H1 (cell line): Measurements from ENCODE around the gene MYH9. TPM values are rescaled to one million over a fixed set of nuclear protein-coding genes. Genes with fewer than 3 reads are reported as not detected.

Experiments
- CTCF ChIA-PET: fragments of 300-600 bp; sonication (Branson Sonifier 250); formaldehyde crosslinking; loops from one replicate; lab custom pipeline; 2021; ENCODE audit not compliant: partially characterized antibody; lab: Charles Lee
- POLR2A ChIA-PET: fragments of 300-600 bp; sonication (Branson Sonifier 250); formaldehyde crosslinking; loops from one replicate; lab custom pipeline; 2021; ENCODE audit warnings: inconsistent platforms; ENCODE audit not compliant: partially characterized antibody; lab: Charles Lee
- DNase-seq, 2 experiments: peaks; one replicate each; pipeline versions ENCODE4 v3.0.0 to v3.0.0-alpha.2; 2010 to 2022; ENCODE audit warnings: low spot score in 2 of 2, low read depth in 1 of 2, mixed read lengths in 1 of 2
- FAIRE-seq: peaks from 2 replicates; lab custom pipeline; 2011; peaks lifted over from hg19 to GRCh38; lab: Jason Lieb, UNC
- H2AFZ ChIP-seq: 2 replicates; pipeline ENCODE4 v1.8.1; 2012; ENCODE audit warnings: low read length, inconsistent platforms
- H2AK5ac ChIP-seq: 2 replicates; pipeline ENCODE4 v1.6.1; 2013; ENCODE audit warnings: low read depth, low read length
- H2BK120ac ChIP-seq: replicated peaks from 2 replicates; pipeline ENCODE3; 2013; ENCODE audit warnings: low read depth, low read length, inconsistent platforms
- H2BK12ac ChIP-seq: 2 replicates; pipeline ENCODE4 v1.6.1; 2013; ENCODE audit warnings: low read depth, low read length
- H2BK15ac ChIP-seq: 2 replicates; pipeline ENCODE4 v1.6.1; 2013; ENCODE audit warnings: low read length
- H2BK20ac ChIP-seq: 2 replicates; pipeline ENCODE4 v1.6.1; 2013; ENCODE audit warnings: low read length
- H2BK5ac ChIP-seq: 2 replicates; pipeline ENCODE4 v1.6.1; 2013; ENCODE audit warnings: low read depth, low read length
- H3K14ac ChIP-seq: 2 replicates; pipeline ENCODE4 v1.6.1; 2013; ENCODE audit warnings: inconsistent platforms; ENCODE audit not compliant: insufficient read length
- H3K18ac ChIP-seq: 2 replicates; pipeline ENCODE4 v1.6.1; 2013; ENCODE audit warnings: low read length; ENCODE audit errors: extremely low read depth
- H3K23ac ChIP-seq: 2 replicates; pipeline ENCODE4 v1.6.1; 2013; ENCODE audit warnings: inconsistent platforms; ENCODE audit not compliant: insufficient read length
- H3K23me2 ChIP-seq: 2 replicates; pipeline ENCODE4 v1.6.1; 2013; ENCODE audit warnings: low read depth, low read length
- H3K27ac ChIP-seq: 2 replicates; pipeline ENCODE4 v1.6.1; 2011; ENCODE audit warnings: low read depth, low read length, inconsistent platforms
- H3K27me3 ChIP-seq, 4 experiments: replicated peaks in 1 of 4; 1 replicate in 1 of 4; 2 replicates in 3 of 4; pipeline versions ENCODE4 v1.6.1 to v1.8.1; 2011 to 2013; ENCODE audit warnings: low read length in 3 of 4, mild to moderate bottlenecking in 3 of 4, inconsistent platforms in 2 of 4, mixed read lengths in 2 of 4, moderate library complexity in 1 of 4; ENCODE audit not compliant: control insufficient read depth in 3 of 4, insufficient read depth in 3 of 4; ENCODE audit errors: extremely low read depth in 1 of 4
- H3K36me3 ChIP-seq, 4 experiments: 2 replicates each; pipeline versions ENCODE4 v1.6.1 to v1.8.1; 2011 to 2013; ENCODE audit warnings: mild to moderate bottlenecking in 4 of 4, low read length in 3 of 4, moderate library complexity in 2 of 4, control low read depth in 1 of 4, inconsistent platforms in 1 of 4; ENCODE audit not compliant: insufficient read depth in 4 of 4, control insufficient read depth in 2 of 4
- H3K4ac ChIP-seq: replicated peaks from 2 replicates; pipeline ENCODE3; 2013; ENCODE audit warnings: low read length, low read depth, mixed read lengths, inconsistent platforms; ENCODE audit not compliant: insufficient read length
- H3K4me1 ChIP-seq, 4 experiments: replicated peaks in 1 of 4; 1 replicate in 1 of 4; 2 replicates in 3 of 4; pipeline versions ENCODE4 v1.6.1 to v1.8.1; 2011 to 2013; ENCODE audit warnings: low read length in 3 of 4, inconsistent platforms in 2 of 4, mixed read lengths in 1 of 4; ENCODE audit not compliant: insufficient read depth in 4 of 4, control insufficient read depth in 3 of 4
- H3K4me2 ChIP-seq, 2 experiments: 2 replicates each; pipeline versions ENCODE4 v1.6.1 to v1.8.1; 2011 to 2013; ENCODE audit warnings: low read depth in 2 of 2, low read length in 2 of 2, control low read depth in 1 of 2, inconsistent platforms in 1 of 2, mild to moderate bottlenecking in 1 of 2; ENCODE audit not compliant: insufficient read depth in 1 of 2
- H3K4me3 ChIP-seq, 4 experiments: fragments of 200-600, 300-600 bp in 1 of 4; sonication (generic), shearing (Covaris generic), sonication (Bioruptor Twin) in 1 of 4; 2 replicates each; pipeline versions ENCODE4 v1.5.1 to v1.8.1; 2011 to 2016; ENCODE audit warnings: low read length in 4 of 4, low read depth in 3 of 4, control low read depth in 2 of 4, inconsistent platforms in 2 of 4, mild to moderate bottlenecking in 2 of 4, mixed read lengths in 1 of 4, moderate library complexity in 1 of 4; ENCODE audit not compliant: insufficient read depth in 2 of 4; ENCODE audit errors: extremely low read depth in 1 of 4
- H3K56ac ChIP-seq: replicated peaks from 2 replicates; pipeline ENCODE3; 2013; ENCODE audit warnings: low read depth, mild to moderate bottlenecking, mixed read lengths, low read length, inconsistent platforms; ENCODE audit not compliant: insufficient read length
- H3K79me1 ChIP-seq: 2 replicates; pipeline ENCODE4 v1.6.1; 2013; ENCODE audit warnings: low read depth, low read length, control low read depth
- H3K79me2 ChIP-seq, 2 experiments: 2 replicates each; pipeline versions ENCODE4 v1.6.1 to v1.8.1; 2012 to 2013; ENCODE audit warnings: low read length in 2 of 2, mild to moderate bottlenecking in 2 of 2, inconsistent platforms in 1 of 2; ENCODE audit not compliant: insufficient read depth in 2 of 2, control insufficient read depth in 1 of 2
- H3K9ac ChIP-seq, 4 experiments: replicated peaks in 1 of 4; 1 replicate in 1 of 4; 2 replicates in 3 of 4; pipeline versions ENCODE4 v1.6.1 to v1.8.1; 2011 to 2013; ENCODE audit warnings: low read depth in 3 of 4, low read length in 3 of 4, control low read depth in 2 of 4, mild to moderate bottlenecking in 2 of 4, moderate library complexity in 2 of 4, inconsistent platforms in 1 of 4; ENCODE audit errors: extremely low read depth in 1 of 4
- H3K9me3 ChIP-seq, 2 experiments: 2 replicates each; pipeline versions ENCODE4 v1.6.1 to v1.8.1; 2012 to 2013; ENCODE audit warnings: mild to moderate bottlenecking in 2 of 2, moderate library complexity in 2 of 2, control low read depth in 1 of 2, inconsistent platforms in 1 of 2, low read depth in 1 of 2, low read length in 1 of 2, mixed read lengths in 1 of 2; ENCODE audit not compliant: insufficient read depth in 2 of 2
- H4K20me1 ChIP-seq, 2 experiments: replicated peaks in 1 of 2; 2 replicates each; pipeline versions ENCODE3 to v1.8.1; 2011 to 2013; ENCODE audit warnings: inconsistent platforms in 2 of 2, low read length in 2 of 2, mild to moderate bottlenecking in 1 of 2; ENCODE audit not compliant: insufficient read depth in 2 of 2, control insufficient read depth in 1 of 2
- H4K5ac ChIP-seq: 2 replicates; pipeline ENCODE4 v1.6.1; 2013; ENCODE audit warnings: low read length, low read depth, mixed read lengths, inconsistent platforms; ENCODE audit not compliant: insufficient read length
- H4K8ac ChIP-seq: 2 replicates; pipeline ENCODE4 v1.8.0; 2013; ENCODE audit warnings: mild to moderate bottlenecking, moderate library complexity, low read length, inconsistent platforms; ENCODE audit not compliant: insufficient read depth; ENCODE audit errors: extremely low read depth
- H4K91ac ChIP-seq: replicated peaks from 2 replicates; pipeline ENCODE3; 2013; ENCODE audit warnings: low read length, mixed read lengths, inconsistent platforms; ENCODE audit not compliant: insufficient read length
- CBX8 ChIP-seq: fragments of 300-800, 300-1000 bp; sonication (generic); IDR thresholded peaks from 2 replicates; pipeline ENCODE4 v1.7.1; 2016; ENCODE audit warnings: low read depth, low read length, borderline replicate concordance
- E2F6 ChIP-seq: IDR thresholded peaks from 2 replicates; pipeline ENCODE4 v1.6.1; 2012; ENCODE audit warnings: inconsistent platforms
- JUND ChIP-seq: IDR thresholded peaks from 2 replicates; pipeline ENCODE4 v1.6.1; 2011; ENCODE audit warnings: mild to moderate bottlenecking, improper control_type of control experiment, low read length
- WGBS, 2 experiments: shearing (Covaris generic) in 1 of 2; methylation state at CpG; one replicate each; pipeline versions ENCODE4 v1.1.6 to v1.1.7; 2013 to 2015; ENCODE audit warnings: low lambda C conversion rate in 2 of 2, mixed read lengths in 2 of 2, inconsistent platforms in 1 of 2, low coverage in 1 of 2, missing lambda C conversion rate in 1 of 2; ENCODE audit not compliant: insufficient replicate concordance in 2 of 2, insufficient coverage in 1 of 2, insufficient read length in 1 of 2; ENCODE audit errors: extremely low coverage in 1 of 2, missing lambda C conversion rate in 1 of 2; 5-methylcytosine and 5-hydroxymethylcytosine counted together
- polyA plus RNA-seq, 7 experiments: library from polyadenylated mRNA; depleted of rRNA in 3 of 7; stranded (reverse) in 5 of 7; unstranded in 2 of 7; fragments of >200 nt in 5 of 7; fragments of 200-250 nt in 2 of 7; gene quantifications; 1 replicate in 5 of 7; 2 replicates in 1 of 7; 4 replicates in 1 of 7; pipeline versions ENCODE4 v1.2.1 to v1.2.3, GENCODE V29; 2011 to 2013; ENCODE audit warnings: missing spikeins in 2 of 7, mixed read lengths in 2 of 7
- total RNA-seq: library from RNA; stranded (reverse); fragmentation: NEBNext Ultra II Directional; extraction: Animal tissue kit (Norgen Biotek cat#: 25700); gene quantifications from 2 replicates; pipeline ENCODE4 v1.2.1, GENCODE V29; 2021

Gene MYH9
- total and polyA plus RNA-seq, 2 of the 8 experiments (the other 6 are each of a cell fraction or from before 2014, with no cell fraction given) = 24.9 to 322 TPM

DNA sequence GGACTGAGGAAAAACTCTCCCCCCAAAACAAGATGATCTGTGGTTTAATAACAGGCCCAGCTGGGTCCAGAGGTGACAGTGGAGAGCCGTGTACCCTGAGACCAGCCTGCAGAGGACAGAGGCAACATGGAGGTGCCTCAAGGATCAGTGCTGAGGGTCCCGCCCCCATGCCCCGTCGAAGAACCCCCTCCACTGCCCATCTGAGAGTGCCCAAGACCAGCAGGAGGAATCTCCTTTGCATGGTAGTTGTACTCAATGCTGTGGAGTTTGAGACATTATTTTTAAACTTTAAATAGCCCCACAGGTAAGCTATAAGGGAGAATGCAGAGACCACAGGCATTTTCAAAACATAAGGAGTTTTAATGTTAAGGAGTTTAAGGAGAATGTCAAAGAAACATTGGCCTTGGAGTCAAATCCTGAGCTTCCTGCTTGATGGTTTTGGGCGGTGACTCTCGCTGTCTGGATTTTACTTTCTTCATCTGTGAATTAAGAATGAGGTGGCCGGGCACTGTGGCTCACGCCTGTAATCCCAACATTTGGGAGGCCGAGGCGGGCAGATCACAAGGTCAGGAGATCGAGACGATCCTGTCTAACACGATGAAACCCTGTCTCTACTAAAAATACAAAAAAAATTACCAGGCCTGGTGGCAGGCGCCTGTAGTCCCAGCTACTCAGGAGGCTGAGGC lies 128.0 kb downstream of the MYH9 start:
- Histone ChIP-seq H4K91ac (peak overlapping the region; percentile 49), H3K27me3 (no peaks in the 10 kb centered on the region), H2AFZ (peak overlapping the region; percentile 77; the same call in 1 of the 2 replicates), H3K79me1 (no peaks in the 10 kb centered on the region), H4K20me1 (no peaks in the 10 kb centered on the region), H3K9me3 (no peaks in the 10 kb centered on the region), H3K4me3 (peak overlapping the region in 1 of 4 experiments; percentile 31; a peak in 1 of 8 replicates), H2BK12ac (0 out of 2 replicates have a peak overlapping the region, but pooled peaks have one; percentile 84), H3K4me1 (peaks cover 7 to 14% (median 10%) of the 10 kb centered on the region in 4 experiments), H3K4me2 (peak overlapping the region; percentile 54 to 56), H3K23ac (no peak overlapping the region), H2BK120ac (peak overlapping the region; percentile 52), H3K27ac (0 out of 2 replicates have a peak overlapping the region, but pooled peaks have one; percentile 9), H2BK20ac (no peak overlapping the region), H3K14ac (no peak overlapping the region), H2BK15ac (no peak overlapping the region), H3K23me2 (no peaks in the 10 kb centered on the region), H3K9ac (no peak overlapping the region), H2AK5ac (no peak overlapping the region), H4K8ac (peak overlapping the region; percentile 37), H3K4ac (no peak overlapping the region), H2BK5ac (no peak overlapping the region), H3K56ac (no peak overlapping the region), H4K5ac (no peak overlapping the region), H3K18ac (peak overlapping the region; percentile 5; the same call in 1 of the 2 replicates), H3K79me2 (no peaks in the 10 kb centered on the region), H3K36me3 (no peaks in the 10 kb centered on the region)
- TF ChIP-seq E2F6 (no peak), JUND (no peak), CBX8 (no peak)
- no peak for FAIRE-seq
- ChIA-PET POLR2A (interaction anchor here (1.5 to 2.3 kb wide), 3 partner anchors 20 to 76 kb away, joined by 3 to 8 read pairs (median 3); partner anchors contain the start of gene APOL2), CTCF (interaction anchor here (0.7 to 2.3 kb wide), 12 partner anchors 11 to 227 kb away, joined by 3 to 15 read pairs (median 3); partner anchors contain the start of gene APOL2)
- 75% methylated on average over 13 of the region's 14 CpGs; no CpG with 5 or more reads in 1 of the 2 experiments for WGBS, 2 experiments
- no peak for DNase-seq
